Activated naive CD4-positive, alpha-beta T cell treated with Interleukin-2 at 50 U/mL for 16 hours (primary cell): ENCODE results near the gene RASSF4.

Source experiments
- DNase-seq: peaks from one replicate; pipeline ENCODE4 v3.0.0-alpha.2; 2020

RASSF4 gene

DNA sequence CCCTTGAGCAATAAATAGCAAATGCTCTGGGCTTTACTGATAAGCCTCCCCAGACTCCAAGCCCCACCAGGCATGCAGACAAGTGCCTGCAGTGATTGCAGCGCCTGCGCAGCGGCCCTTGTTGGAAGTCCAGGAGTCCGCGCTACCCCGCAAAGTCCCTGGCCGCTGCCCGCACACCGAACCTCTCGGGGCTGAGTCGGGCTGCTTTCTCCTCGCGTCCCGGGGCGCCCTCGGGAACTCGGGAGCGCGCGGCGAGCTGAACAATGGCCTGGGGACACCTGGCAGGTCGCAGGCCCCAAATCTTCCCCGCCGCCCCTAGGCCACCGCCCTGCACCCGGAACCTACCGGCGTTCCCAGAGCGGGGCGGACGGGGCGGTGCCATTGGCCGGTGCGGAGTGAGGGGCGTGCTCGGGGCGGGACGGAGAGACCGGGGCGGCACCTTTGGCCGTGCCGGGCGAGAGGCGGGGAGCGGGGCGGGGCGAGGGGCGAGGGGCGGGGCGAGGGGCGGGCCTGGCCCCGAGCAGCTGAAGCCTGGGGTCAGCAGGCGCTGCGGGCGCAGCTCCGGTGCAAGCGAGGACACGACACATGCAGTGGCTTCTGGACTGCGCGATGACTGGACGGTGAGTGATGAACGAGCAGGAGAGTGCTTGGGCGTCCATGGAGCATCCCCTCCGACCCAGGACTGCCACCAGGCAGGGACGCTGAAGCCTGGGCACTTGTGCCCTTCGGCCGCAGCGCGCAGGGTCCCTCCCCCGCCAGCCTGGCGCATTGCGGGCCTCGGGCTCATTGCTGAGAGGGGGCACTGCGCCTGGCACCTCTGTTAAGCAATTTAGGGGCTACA is at the start of gene RASSF4:
TSS of gene RASSF4 (plus strand) at position 556 of the 841 bp plus-strand sequence. CDS start 10,401 bp downstream, outside the sequence.
- DNase-seq: peak; percentile 94

- DNase-seq: no peak
These were observed 49.7 kb upstream of the RASSF4 start for GRCh38 chr10:44909910-44910309.

- no peak for DNase-seq
These were observed 49.0 kb upstream of the RASSF4 start for GRCh38 chr10:44910602-44911001.

GRCh38 chr10:44911081-44911540 is 48.5 kb upstream of the RASSF4 start, which contains the start of gene TMEM72:
Gene TMEM72 (plus strand): TSS chr10:44911337. CDS start chr10:44911513, 176 bp downstream.
- DNase-seq: no peak

DNA sequence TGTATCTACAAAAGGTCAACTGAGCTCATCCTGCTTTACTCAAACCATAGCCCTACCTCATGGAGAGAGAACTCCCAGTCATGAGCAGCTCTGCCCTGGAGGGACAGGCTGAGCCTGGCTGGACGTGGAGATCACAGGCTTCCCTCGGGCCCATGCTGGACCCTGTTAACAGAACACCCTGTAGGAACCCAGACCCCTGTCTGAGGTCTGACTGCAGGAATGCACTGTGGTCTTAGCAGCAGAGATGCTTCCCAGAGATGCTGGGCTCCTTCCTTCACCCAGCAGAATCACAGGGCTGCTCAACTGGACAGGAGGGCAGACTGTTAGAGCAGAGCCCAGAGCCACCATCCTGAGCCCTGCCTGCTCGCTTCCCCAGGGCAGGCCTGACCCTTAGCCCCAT is 47.7 kb upstream of the RASSF4 start:
- DNase-seq: no peak

DNA sequence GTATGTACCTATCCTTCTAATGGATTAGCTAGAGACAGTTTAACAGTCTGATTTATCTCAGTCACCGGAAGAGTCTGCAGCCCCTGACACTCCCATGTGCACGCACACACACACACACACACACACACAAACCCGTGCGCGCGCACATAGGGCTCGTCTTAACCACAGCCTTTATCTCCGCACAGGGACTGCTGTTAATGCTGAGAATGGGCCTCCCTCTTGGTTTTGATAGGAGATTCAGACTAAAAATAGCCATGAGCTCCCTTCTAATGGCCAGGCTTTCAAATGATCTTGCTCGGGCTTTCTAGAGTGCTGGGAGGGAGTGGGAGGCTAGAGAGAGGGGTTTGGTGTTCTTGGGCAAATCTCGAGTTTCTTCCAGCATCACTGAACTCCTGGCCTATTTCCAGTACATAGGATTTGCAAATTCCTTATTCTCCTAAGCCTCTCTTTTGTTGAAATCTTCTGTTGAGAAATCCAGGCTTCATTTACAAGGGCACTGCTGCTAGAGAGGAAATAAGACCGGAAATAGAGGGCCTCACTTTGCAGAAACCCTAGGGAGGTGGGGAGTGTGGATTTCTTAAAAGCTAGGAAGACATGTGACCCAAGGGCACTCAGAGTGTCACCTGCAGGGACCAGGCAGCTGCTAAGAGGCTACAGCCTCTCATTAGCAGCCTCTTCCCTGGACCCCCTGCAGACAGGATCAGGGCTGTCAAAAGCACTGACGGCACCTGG is 46.1 kb upstream of the RASSF4 start:
- no peak for DNase-seq

GRCh38 chr10:44914891-44915290 is 44.7 kb upstream of the RASSF4 start:
- no peak for DNase-seq

GRCh38 chr10:44916429-44916828 is 43.2 kb upstream of the RASSF4 start:
- no peak for DNase-seq

DNA sequence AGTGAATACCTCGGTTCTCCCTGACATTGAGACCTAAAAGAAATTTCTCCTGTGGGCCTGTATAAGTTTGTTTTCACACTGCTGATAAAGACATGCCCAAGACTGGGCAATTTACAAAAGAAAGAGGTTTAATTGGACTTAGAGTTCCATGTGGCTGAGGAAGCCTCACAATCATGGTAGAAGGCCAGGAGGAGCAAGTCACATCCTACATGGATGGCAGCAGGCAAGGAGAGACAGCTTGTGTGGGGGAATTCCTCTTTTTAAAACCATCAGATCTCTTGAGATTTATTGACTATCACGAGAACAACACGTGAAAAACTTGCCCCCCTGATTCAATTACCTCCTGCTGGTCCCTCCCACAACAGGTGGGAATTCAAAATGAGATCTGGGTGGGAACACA is 41.8 kb upstream of the RASSF4 start:
- DNase-seq: no peak

- DNase-seq: no peak
These were observed 39.4 kb upstream of the RASSF4 start for GRCh38 chr10:44920252-44920651.

GRCh38 chr10:44921061-44921460 is 38.5 kb upstream of the RASSF4 start:
- DNase-seq: no peak

GRCh38 chr10:44921506-44921905 is 38.1 kb upstream of the RASSF4 start:
- DNase-seq: no peak

GRCh38 chr10:44922021-44922420 is 37.6 kb upstream of the RASSF4 start:
- no peak for DNase-seq

- DNase-seq: no peak
These were observed 36.6 kb upstream of the RASSF4 start for GRCh38 chr10:44922796-44923545.

DNA sequence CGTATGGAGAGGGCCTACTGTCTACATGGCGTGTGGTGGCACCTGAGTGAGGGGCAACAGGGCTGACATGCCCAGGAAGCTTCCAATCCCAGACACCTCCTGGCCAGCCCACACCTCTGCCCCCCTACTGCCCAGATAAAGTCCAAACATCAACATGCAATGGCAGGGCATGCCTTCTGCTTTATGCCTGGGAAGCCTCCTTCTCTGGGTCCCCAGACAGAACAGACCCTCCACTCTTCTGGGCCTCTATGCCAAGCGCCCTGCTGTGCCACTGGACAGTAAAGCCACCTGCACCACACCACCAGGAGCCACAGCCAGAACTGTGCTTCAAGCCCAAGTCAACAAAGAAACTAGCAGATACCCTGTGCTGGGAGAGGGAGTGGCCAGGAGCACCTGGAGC is 36.0 kb upstream of the RASSF4 start:
- DNase-seq: no peak

GRCh38 chr10:44924261-44925040 is 35.2 kb upstream of the RASSF4 start:
- no peak for DNase-seq

GRCh38 chr10:44925224-44925623 is 34.4 kb upstream of the RASSF4 start:
- DNase-seq: no peak

DNA sequence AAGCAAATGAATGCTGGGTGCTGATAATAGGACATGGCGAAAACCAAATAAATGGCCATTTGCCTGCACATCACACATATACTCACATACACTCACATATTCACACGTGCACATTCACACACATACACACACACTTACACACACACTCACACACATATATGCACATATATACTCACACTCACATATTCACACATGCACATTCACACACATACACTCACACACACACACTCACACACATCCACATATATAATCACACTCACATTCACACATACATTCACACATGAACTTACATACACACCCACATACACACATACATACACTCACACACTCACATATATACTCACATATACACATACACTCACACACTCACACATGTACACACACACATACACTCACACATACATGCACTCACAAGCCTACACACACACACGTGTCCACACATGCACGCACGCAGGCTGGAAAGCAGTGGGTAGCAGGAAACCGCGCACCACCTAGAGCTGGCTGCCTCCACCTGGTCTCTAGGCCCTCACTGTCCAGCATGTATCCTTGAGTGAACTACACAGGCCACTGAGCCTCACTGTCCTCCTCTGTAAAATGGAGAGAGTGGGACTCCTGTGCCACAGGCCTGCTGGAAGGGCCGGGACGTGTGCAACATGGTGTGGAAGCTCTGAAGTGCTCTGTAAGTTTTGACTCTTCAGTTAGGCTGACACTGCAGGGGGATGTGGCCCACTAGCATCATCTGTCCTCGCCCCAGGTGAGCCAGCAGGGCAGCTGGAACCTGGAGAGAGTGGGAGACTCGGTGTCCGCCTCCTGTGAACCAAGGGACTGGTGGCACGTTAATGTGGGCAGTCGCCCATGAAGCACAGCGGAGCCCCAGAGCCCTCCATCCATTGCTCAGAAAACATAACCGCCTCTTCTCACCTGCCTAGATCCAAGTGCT is 33.5 kb upstream of the RASSF4 start:
- no peak for DNase-seq

DNA sequence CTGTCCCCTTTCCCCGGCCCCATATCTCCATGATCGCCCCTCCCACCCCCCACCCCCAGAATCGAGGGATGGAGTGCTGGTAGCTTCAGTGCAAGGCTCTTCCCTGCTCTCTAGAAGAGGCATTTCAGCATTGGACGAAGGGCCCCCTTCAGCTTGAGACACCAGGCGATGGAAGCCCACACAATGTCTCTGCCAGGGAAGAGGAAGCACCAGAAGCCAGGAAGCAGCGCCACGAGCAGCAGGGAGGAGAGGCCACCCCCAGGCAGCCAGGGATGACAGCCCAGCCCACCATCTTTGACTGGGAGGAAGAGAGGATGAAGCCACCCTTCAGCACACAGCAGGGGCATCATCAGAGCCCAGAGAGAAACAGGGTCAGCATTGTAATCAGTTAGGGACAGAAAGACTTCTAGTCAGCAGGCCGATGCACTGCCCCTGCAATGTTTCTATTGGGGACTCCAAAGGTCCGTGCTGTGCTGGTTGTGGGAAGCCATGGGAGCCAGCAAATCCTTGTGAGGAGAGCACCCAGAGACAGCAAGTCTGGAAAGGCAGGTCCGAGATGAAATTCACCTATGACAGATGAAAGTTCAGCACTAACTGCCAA is 32.8 kb upstream of the RASSF4 start:
- DNase-seq: no peak

GRCh38 chr10:44927352-44927751 is 32.2 kb upstream of the RASSF4 start:
- no peak for DNase-seq

DNA sequence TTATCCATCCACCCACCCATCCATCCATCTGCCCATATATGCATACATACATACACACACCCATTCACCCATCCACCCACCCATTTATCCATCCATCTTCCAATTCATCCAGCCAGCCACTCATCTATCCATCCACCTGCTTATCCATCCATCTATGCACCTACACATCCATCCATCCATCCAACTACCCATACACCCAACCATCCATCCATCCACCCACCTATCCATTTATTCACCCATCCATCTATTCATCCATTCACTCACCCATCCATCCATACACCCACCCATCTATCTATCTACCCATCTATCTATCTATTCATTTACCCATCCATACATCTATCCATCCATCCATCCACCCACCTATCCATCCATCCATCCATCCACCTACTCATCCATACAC is 31.1 kb upstream of the RASSF4 start:
- no peak for DNase-seq
